H1 (cell line): ENCODE measurements around the gene SERPINE2. TPM values are rescaled to one million over a fixed set of nuclear protein-coding genes. Genes with fewer than 3 reads are reported as not detected.

Experiments
- ASH2L ChIP-seq: fragments of 200-600, 300-600 bp; sonication (generic); IDR thresholded peaks from one replicate; pipeline ENCODE4 v1.7.1; 2017; ENCODE audit warnings: low read length
- BRCA1 ChIP-seq: IDR thresholded peaks from 2 replicates; pipeline ENCODE4 v1.6.1; 2012; ENCODE audit warnings: low read depth, low read length, improper control_type of control experiment
- CBX8 ChIP-seq: fragments of 300-800, 300-1000 bp; sonication (generic); IDR thresholded peaks from 2 replicates; pipeline ENCODE4 v1.7.1; 2016; ENCODE audit warnings: low read depth, low read length, borderline replicate concordance
- CTBP2 ChIP-seq: IDR thresholded peaks from 2 replicates; pipeline ENCODE4 v1.7.0; 2011; ENCODE audit warnings: borderline replicate concordance, mild to moderate bottlenecking, moderate library complexity, mixed read lengths, low read length; ENCODE audit not compliant: insufficient read depth, insufficient read length
- EP300 ChIP-seq, 2 experiments: IDR thresholded peaks; 1 replicate in 1 of 2; 2 replicates in 1 of 2; pipeline ENCODE4 v1.6.1; 2011 to 2012; ENCODE audit warnings: low read depth in 2 of 2, low read length in 2 of 2, mild to moderate bottlenecking in 2 of 2, borderline replicate concordance in 1 of 2, inconsistent platforms in 1 of 2, moderate library complexity in 1 of 2
- HDAC6 ChIP-seq: IDR thresholded peaks from one replicate; pipeline ENCODE4 v1.7.1; 2012; ENCODE audit warnings: low read depth, mild to moderate bottlenecking, inconsistent platforms, low read length, moderate library complexity
- KDM1A ChIP-seq: fragments of 200-600, 300-600 bp; sonication (generic); IDR thresholded peaks from 2 replicates; pipeline ENCODE4 v1.7.1; 2016; ENCODE audit warnings: mild to moderate bottlenecking, low read length, borderline replicate concordance
- KDM5A ChIP-seq: fragments of 200-600 bp; IDR thresholded peaks from 2 replicates; pipeline ENCODE4 v1.7.1; 2012; ENCODE audit warnings: mild to moderate bottlenecking, low read length, inconsistent platforms, mixed read lengths
- NANOG ChIP-seq: IDR thresholded peaks from 2 replicates; pipeline ENCODE4 v1.6.1; 2011; ENCODE audit warnings: low read length, low read depth, mild to moderate bottlenecking, inconsistent platforms; ENCODE audit not compliant: insufficient read depth, poor library complexity, severe bottlenecking
- PHF8 ChIP-seq: fragments of 200-600 bp; sonication (generic); conservative IDR thresholded peaks from 2 replicates; pipeline ENCODE4 v1.7.1; 2012; ENCODE audit warnings: low read depth, mild to moderate bottlenecking, inconsistent platforms, low read length, moderate library complexity
- POLR2A ChIP-seq, 2 experiments: IDR thresholded peaks; 1 replicate in 1 of 2; 2 replicates in 1 of 2; pipeline ENCODE4 v1.6.1; 2011; ENCODE audit warnings: low read depth in 2 of 2, low read length in 2 of 2, mild to moderate bottlenecking in 2 of 2; ENCODE audit errors: control extremely low read depth in 1 of 2
- RAD21 ChIP-seq, 2 experiments: IDR thresholded peaks in 1 of 2; conservative IDR thresholded peaks in 1 of 2; 2 replicates each; pipeline ENCODE4 v1.6.1; 2011; ENCODE audit warnings: low read depth in 2 of 2, low read length in 2 of 2, improper control_type of control experiment in 1 of 2, inconsistent platforms in 1 of 2, mild to moderate bottlenecking in 1 of 2, moderate library complexity in 1 of 2
- RBBP5 ChIP-seq: IDR thresholded peaks from 2 replicates; pipeline ENCODE4 v1.7.1; 2012; ENCODE audit warnings: low read depth, mild to moderate bottlenecking, inconsistent platforms, low read length, moderate library complexity, borderline replicate concordance
- RXRA ChIP-seq: IDR thresholded peaks from 2 replicates; pipeline ENCODE4 v1.6.1; 2011; ENCODE audit warnings: low read depth, mild to moderate bottlenecking, low read length, moderate library complexity; ENCODE audit not compliant: insufficient read depth
- SAP30 ChIP-seq: fragments of 300-600 bp; sonication (generic); IDR thresholded peaks from 2 replicates; pipeline ENCODE4 v1.7.1; 2012; ENCODE audit warnings: low read length, moderate library complexity, mild to moderate bottlenecking, inconsistent platforms; ENCODE audit not compliant: insufficient read depth, insufficient replicate concordance
- SP1 ChIP-seq: IDR thresholded peaks from 2 replicates; pipeline ENCODE4 v1.6.1; 2011; ENCODE audit warnings: low read depth, low read length
- SP4 ChIP-seq: IDR thresholded peaks from 2 replicates; pipeline ENCODE4 v1.6.1; 2012; ENCODE audit warnings: low read length, inconsistent platforms
- YY1 ChIP-seq: IDR thresholded peaks from 2 replicates; pipeline ENCODE4 v1.6.1; 2011; ENCODE audit warnings: low read depth, mild to moderate bottlenecking, low read length
- polyA plus RNA-seq, 7 experiments: library from polyadenylated mRNA; depleted of rRNA in 3 of 7; stranded (reverse) in 5 of 7; unstranded in 2 of 7; fragments of >200 nt in 5 of 7; fragments of 200-250 nt in 2 of 7; gene quantifications; 1 replicate in 5 of 7; 2 replicates in 1 of 7; 4 replicates in 1 of 7; pipeline versions ENCODE4 v1.2.1 to v1.2.3, GENCODE V29; 2011 to 2013; ENCODE audit warnings: missing spikeins in 2 of 7, mixed read lengths in 2 of 7
- total RNA-seq: library from RNA; stranded (reverse); fragmentation: NEBNext Ultra II Directional; extraction: Animal tissue kit (Norgen Biotek cat#: 25700); gene quantifications from 2 replicates; pipeline ENCODE4 v1.2.1, GENCODE V29; 2021
- TF ChIP-seq, protein P1 (sequence below): IDR thresholded peaks from 2 replicates; pipeline ENCODE4 v1.6.1; 2012; ENCODE audit warnings: inconsistent platforms
- TF ChIP-seq, protein P2 (sequence below): IDR thresholded peaks from 2 replicates; pipeline ENCODE4 v1.6.1; 2012; ENCODE audit warnings: low read length, inconsistent platforms

SERPINE2 gene
- total and polyA plus RNA-seq, 2 of the 8 experiments (the other 6 are each of a cell fraction or from before 2014, with no cell fraction given), result 26.2 to 76.0 TPM

DNA sequence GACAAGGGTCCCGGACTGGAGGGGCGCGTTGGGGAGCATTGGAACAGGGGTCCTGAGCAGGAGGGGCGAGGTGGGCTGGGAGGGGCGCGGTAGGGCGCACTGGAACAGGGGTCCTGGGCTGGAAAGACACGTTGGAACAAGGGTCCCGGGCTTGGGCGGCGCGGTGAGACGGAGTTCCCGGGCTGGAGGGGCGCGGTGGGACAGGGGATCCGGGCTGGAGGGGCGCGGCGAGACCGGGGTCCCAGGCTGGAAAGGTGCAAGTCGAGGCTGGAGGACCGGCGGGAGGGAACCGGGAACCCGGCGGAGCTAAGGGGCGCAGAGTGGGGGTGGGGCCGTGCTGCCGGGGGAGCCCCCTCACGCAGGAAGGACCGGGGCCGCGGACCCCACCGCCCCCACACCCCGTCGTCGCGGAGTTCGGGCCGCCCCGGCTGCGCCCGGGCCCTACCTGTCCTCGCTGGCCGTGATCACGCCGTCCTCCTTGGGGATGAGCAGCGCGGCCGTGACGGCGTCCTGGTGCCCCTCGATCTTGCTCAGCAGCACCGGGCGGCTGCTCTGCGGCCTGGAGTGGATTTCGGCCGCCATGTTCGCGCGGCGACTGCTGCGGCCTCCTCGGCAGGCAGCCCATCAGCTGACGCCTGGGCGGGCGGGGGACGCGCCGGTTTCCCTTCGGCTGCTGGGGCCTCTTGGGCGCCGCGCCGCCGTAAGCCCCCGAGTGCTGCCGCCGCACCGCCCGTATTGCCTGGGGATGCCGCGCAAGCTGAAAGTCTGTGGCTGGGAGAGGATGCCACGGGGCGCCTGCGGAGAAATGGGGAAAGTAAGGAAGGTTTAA is 94.2 kb downstream of the SERPINE2 start, which contains the start of gene WDFY1 (continued):
- TF ChIP-seq PHF8 (peak; percentile 91), SP4 (no peak; the same call in 1 of the 2 replicates), YY1 (peak; percentile 92), NANOG (no peak), RAD21 (IDR thresholded peaks at IDR 0.05 in 1 of 2, conservative IDR thresholded peaks at IDR 0.05 in 1 of 2; ENCODE audit: low read depth in 2 of 2, low read length in 2 of 2) (peak in 1 of 2 experiments; percentile 26; a peak in 1 of 4 replicates), SAP30 (no peak), HDAC6 (no peak), CTBP2 (no peak), POLR2A (IDR thresholded peaks at IDR 0.05; ENCODE audit: control extremely low read depth in 1 of 2, low read depth in 2 of 2, low read length in 2 of 2) (peak; percentile 62 to 84), RXRA (no peak), BRCA1 (no peak), ASH2L (peak; percentile 95), KDM1A (0 out of 2 replicates have a peak, but pooled peaks have one; percentile 6), KDM5A (peak; percentile 60), SP1 (peak; percentile 75), CBX8 (no peak), RBBP5 (peak; percentile 98), EP300 (IDR thresholded peaks at IDR 0.05; ENCODE audit: borderline replicate concordance in 1 of 2, low read depth in 2 of 2, low read length in 2 of 2) (peak in 1 of 2 experiments; percentile 93; a peak in 2 of 3 replicates)
- TF ChIP-seq, protein P1, sequence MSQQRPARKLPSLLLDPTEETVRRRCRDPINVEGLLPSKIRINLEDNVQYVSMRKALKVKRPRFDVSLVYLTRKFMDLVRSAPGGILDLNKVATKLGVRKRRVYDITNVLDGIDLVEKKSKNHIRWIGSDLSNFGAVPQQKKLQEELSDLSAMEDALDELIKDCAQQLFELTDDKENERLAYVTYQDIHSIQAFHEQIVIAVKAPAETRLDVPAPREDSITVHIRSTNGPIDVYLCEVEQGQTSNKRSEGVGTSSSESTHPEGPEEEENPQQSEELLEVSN, result peak; percentile 21; the same call in 1 of the 2 replicates
- TF ChIP-seq, protein P2, sequence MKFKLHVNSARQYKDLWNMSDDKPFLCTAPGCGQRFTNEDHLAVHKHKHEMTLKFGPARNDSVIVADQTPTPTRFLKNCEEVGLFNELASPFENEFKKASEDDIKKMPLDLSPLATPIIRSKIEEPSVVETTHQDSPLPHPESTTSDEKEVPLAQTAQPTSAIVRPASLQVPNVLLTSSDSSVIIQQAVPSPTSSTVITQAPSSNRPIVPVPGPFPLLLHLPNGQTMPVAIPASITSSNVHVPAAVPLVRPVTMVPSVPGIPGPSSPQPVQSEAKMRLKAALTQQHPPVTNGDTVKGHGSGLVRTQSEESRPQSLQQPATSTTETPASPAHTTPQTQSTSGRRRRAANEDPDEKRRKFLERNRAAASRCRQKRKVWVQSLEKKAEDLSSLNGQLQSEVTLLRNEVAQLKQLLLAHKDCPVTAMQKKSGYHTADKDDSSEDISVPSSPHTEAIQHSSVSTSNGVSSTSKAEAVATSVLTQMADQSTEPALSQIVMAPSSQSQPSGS, result no peak
